Upper lobe of left lung (tissue), 4 donors: ENCODE data around the gene CEP162.

ENCODE experiments used
- CTCF ChIP-seq, 6 experiments: fragments of 450-650 bp in 4 of 6; fragments of 200-600 bp in 2 of 6; sonication (generic) in 2 of 6; IDR thresholded peaks; one replicate each; pipeline ENCODE4 v1.5.1; 2016 to 2019; ENCODE audit warnings: antibody characterized with exemption in 6 of 6
- EP300 ChIP-seq, 4 donors: sonication (generic); formaldehyde crosslinking; IDR thresholded peaks; one replicate each; pipeline ENCODE4 v1.5.1; 2017; ENCODE audit warnings: antibody characterized with exemption in 4 of 4, control low read depth in 2 of 4
- POLR2AphosphoS5 ChIP-seq, 2 donors: sonication (generic); formaldehyde crosslinking; IDR thresholded peaks; one replicate each; pipeline ENCODE4 v1.5.1; 2017; ENCODE audit warnings: antibody characterized with exemption in 2 of 2

- TF ChIP-seq CTCF (IDR thresholded peaks at IDR 0.05) (no peak), POLR2AphosphoS5 (IDR thresholded peaks at IDR 0.05) (no peak), EP300 (IDR thresholded peaks at IDR 0.05) (no peak)
These were observed 41.3 kb upstream of the CEP162 start for GRCh38 chr6:84268781-84269180.
